ENCODE results near the gene ROBO3. TPM values are rescaled to one million over a fixed set of nuclear protein-coding genes. Genes with fewer than 3 reads are reported as not detected.

The ROBO3 gene
- total RNA-seq, 1 donor from 2014 or later: 5.9 TPM

DNA sequence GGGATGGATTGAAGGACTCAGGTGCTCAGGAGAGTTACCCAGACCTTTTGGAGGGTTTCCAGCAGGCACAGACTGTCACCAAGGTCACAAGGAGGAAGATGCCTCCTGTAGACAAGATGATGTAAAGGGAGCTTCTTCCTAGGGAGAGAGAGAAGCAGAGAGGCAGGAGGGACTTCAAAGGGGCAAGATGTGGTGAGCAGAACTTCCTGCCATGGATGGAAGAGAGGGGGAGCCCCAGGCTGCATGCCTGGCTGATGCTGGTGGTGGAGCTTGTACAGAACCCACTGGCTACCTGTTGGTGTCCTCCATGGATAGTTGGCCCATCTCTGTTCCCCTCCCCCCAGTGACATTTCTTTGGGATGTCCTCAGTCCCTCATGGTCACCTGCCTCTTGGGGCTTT, 58.1 kb downstream of the ROBO3 start:
- DNase-seq: no peak
- no peak overlapping the region for H3K27ac Mint-ChIP-seq (ENCODE audit: unreplicated experiment)
- peaks cover 3% of the 10 kb centered on the region for H3K4me1 Mint-ChIP-seq (ENCODE audit: low read depth, unreplicated experiment)
- TF ChIP-seq, protein P1, sequence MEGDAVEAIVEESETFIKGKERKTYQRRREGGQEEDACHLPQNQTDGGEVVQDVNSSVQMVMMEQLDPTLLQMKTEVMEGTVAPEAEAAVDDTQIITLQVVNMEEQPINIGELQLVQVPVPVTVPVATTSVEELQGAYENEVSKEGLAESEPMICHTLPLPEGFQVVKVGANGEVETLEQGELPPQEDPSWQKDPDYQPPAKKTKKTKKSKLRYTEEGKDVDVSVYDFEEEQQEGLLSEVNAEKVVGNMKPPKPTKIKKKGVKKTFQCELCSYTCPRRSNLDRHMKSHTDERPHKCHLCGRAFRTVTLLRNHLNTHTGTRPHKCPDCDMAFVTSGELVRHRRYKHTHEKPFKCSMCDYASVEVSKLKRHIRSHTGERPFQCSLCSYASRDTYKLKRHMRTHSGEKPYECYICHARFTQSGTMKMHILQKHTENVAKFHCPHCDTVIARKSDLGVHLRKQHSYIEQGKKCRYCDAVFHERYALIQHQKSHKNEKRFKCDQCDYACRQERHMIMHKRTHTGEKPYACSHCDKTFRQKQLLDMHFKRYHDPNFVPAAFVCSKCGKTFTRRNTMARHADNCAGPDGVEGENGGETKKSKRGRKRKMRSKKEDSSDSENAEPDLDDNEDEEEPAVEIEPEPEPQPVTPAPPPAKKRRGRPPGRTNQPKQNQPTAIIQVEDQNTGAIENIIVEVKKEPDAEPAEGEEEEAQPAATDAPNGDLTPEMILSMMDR (IDR thresholded peaks at IDR 0.05; ENCODE audit: partially characterized antibody, unreplicated experiment): no peak
- H3K27me3 Mint-ChIP-seq (ENCODE audit: unreplicated experiment): peaks cover 17% of the 10 kb centered on the region
- peaks cover 7% of the 10 kb centered on the region for H3K9me3 Mint-ChIP-seq (ENCODE audit: unreplicated experiment)
- H3K36me3 Mint-ChIP-seq (ENCODE audit: unreplicated experiment): peaks cover 11% of the 10 kb centered on the region
- no peak overlapping the region for H3K4me3 Mint-ChIP-seq (ENCODE audit: unreplicated experiment)

DNA sequence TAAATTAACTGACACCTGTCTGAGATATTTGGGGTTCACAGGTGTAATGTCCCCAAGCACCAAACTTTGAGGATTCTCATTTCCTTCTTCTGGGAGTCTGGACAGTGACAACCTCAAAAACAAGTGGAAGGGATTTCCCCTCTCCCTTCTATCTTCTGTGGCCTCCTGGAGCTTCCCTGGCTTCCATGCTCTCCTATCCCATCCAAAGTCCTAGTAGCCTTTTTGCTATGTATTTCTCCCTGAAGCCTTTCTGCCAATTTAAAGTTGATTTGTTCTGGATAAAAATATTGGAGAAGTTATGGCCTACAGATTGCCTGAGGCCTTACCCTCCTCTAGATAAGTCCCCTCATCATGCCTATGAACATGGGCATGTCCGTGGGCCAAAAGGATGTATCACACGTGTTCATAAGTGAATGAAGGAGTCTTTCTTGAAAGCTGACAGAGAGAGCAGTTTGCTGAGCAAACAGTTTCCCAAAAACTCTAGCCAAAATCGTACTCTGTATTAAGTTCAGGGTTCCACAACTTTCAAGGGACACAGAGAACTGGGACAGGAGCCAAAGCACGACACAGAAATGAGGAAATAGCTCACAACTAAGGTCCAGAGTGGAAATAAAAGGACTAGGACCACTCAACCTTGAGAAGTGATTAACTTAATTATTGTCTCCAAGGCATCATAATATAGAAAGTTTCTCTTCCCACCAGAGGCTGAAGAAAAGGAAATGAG, 63.9 kb downstream of the ROBO3 start:
- Mint-ChIP-seq H3K9me3 (ENCODE audit: unreplicated experiment) (peaks cover 2% of the 10 kb centered on the region), H3K27ac (ENCODE audit: unreplicated experiment) (no peak overlapping the region), H3K4me1 (ENCODE audit: low read depth, unreplicated experiment) (no peaks in the 10 kb centered on the region), H3K4me3 (ENCODE audit: unreplicated experiment) (no peak overlapping the region), H3K36me3 (ENCODE audit: unreplicated experiment) (no peaks in the 10 kb centered on the region), H3K27me3 (ENCODE audit: unreplicated experiment) (no peaks in the 10 kb centered on the region)
- TF ChIP-seq, protein P1 (IDR thresholded peaks at IDR 0.05; ENCODE audit: partially characterized antibody, unreplicated experiment): no peak
- no peak for DNase-seq

DNA sequence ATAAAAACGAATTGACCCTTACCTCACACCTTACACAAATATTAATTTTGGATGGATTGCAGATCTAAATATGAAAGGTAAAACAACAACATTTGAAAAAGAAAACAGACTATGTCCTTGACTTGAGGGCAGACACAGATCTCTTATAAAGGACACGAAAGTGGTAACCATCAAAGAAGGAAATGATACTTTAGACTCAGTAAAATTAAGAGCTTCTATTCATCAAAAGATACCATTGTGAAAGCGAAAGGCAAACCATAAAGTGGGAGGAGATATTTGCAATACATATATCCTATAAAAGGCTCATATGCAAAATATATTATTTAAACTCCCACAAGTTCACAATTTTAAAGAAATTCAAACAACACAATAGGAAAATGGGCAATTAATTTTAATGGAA, 65.6 kb downstream of the ROBO3 start:
- TF ChIP-seq, protein P1 (IDR thresholded peaks at IDR 0.05; ENCODE audit: partially characterized antibody, unreplicated experiment): no peak
- Mint-ChIP-seq H3K4me3 (ENCODE audit: unreplicated experiment) (no peak overlapping the region), H3K36me3 (ENCODE audit: unreplicated experiment) (no peaks in the 10 kb centered on the region), H3K4me1 (ENCODE audit: low read depth, unreplicated experiment) (no peaks in the 10 kb centered on the region), H3K27me3 (ENCODE audit: unreplicated experiment) (no peaks in the 10 kb centered on the region), H3K27ac (ENCODE audit: unreplicated experiment) (no peak overlapping the region), H3K9me3 (ENCODE audit: unreplicated experiment) (no peaks in the 10 kb centered on the region)
- no peak for DNase-seq

Other genes with a start within 250 kb of the ROBO3 start
- 35.3 TPM for gene TBRG1, start 242.6 kb upstream of the ROBO3 start, total RNA-seq (ENCODE audit: unreplicated experiment)
- gene SIAE, start 191.7 kb upstream of the ROBO3 start, total RNA-seq (ENCODE audit: unreplicated experiment): 4.5 TPM
- 4.6 TPM for gene SPA17, start 191.5 kb upstream of the ROBO3 start, total RNA-seq (ENCODE audit: unreplicated experiment)
- 28.9 TPM for gene NRGN, start 125.5 kb upstream of the ROBO3 start, total RNA-seq (ENCODE audit: unreplicated experiment)
- not detected for gene VSIG2, start 113.2 kb upstream of the ROBO3 start, total RNA-seq (ENCODE audit: unreplicated experiment)
- gene ESAM, start 103.1 kb upstream of the ROBO3 start, total RNA-seq (ENCODE audit: unreplicated experiment): 0.54 TPM
- gene MSANTD2, start 65.0 kb upstream of the ROBO3 start, total RNA-seq (ENCODE audit: unreplicated experiment): 22.8 TPM
- gene ROBO4, start 32.4 kb downstream of the ROBO3 start, total RNA-seq (ENCODE audit: unreplicated experiment): not detected
- not detected for gene HEPN1, start 53.8 kb downstream of the ROBO3 start, total RNA-seq (ENCODE audit: unreplicated experiment)
- gene HEPACAM, start 70.6 kb downstream of the ROBO3 start, total RNA-seq (ENCODE audit: unreplicated experiment): not detected
- 2.8 TPM for gene CCDC15, start 88.8 kb downstream of the ROBO3 start, total RNA-seq (ENCODE audit: unreplicated experiment)
- gene SLC37A2, start 197.9 kb downstream of the ROBO3 start, total RNA-seq (ENCODE audit: unreplicated experiment): 0.74 TPM
- 15.8 TPM for gene TMEM218, start 246.2 kb downstream of the ROBO3 start, total RNA-seq (ENCODE audit: unreplicated experiment)

Data from glutamatergic neuron (in vitro differentiated cells).